Heart left ventricle (tissue), 16 donors: ENCODE results near the gene ZNF365. TPM values are rescaled to one million over a fixed set of nuclear protein-coding genes. Genes with fewer than 3 reads are reported as not detected.

ENCODE experiments used
- ATAC-seq, 4 donors: fragments of 200-7000 bp; cut with Tn5 transposase; one replicate each; pipeline ENCODE4 v1.9.1; 2020 to 2022; ENCODE audit warnings: moderate library complexity in 4 of 4, mild to moderate bottlenecking in 3 of 4, moderate number of reproducible peaks in 1 of 4
- DNase-seq, 5 donors: peaks; one replicate each; pipeline ENCODE4 v3.0.0-alpha.2; 2020
- H3K27ac ChIP-seq, 12 donors: fragments of 200-600 bp; sonication (generic) in 4 of 12; one replicate each; pipeline versions ENCODE4 v1.5.0 to v1.8.0; 2016 to 2022; ENCODE audit warnings: mild to moderate bottlenecking in 2 of 12
- H3K27me3 ChIP-seq, 9 donors: fragments of 200-600 bp; sonication (generic) in 2 of 9; one replicate each; pipeline versions ENCODE4 v1.5.1 to v1.8.0; 2016 to 2022; ENCODE audit warnings: mild to moderate bottlenecking in 3 of 9
- H3K36me3 ChIP-seq, 9 donors: fragments of 200-600 bp; sonication (generic) in 2 of 9; one replicate each; pipeline versions ENCODE4 v1.5.0 to v1.8.0; 2018 to 2022; ENCODE audit warnings: mild to moderate bottlenecking in 2 of 9
- H3K4me1 ChIP-seq, 12 donors: fragments of 200-600 bp; sonication (generic) in 4 of 12; one replicate each; pipeline versions ENCODE4 v1.5.0 to v1.8.0; 2016 to 2022; ENCODE audit warnings: mild to moderate bottlenecking in 3 of 12
- H3K4me3 ChIP-seq, 12 donors: fragments of 200-600 bp; sonication (generic) in 4 of 12; one replicate each; pipeline versions ENCODE4 v1.5.0 to v1.8.0; 2017 to 2022; ENCODE audit warnings: mild to moderate bottlenecking in 9 of 12, moderate library complexity in 4 of 12
- H3K9me3 ChIP-seq, 12 donors: fragments of 200-600 bp; sonication (generic) in 4 of 12; one replicate each; pipeline versions ENCODE4 v1.5.0 to v1.8.0; 2016 to 2022; ENCODE audit warnings: mild to moderate bottlenecking in 1 of 12
- CTCF ChIP-seq, 12 donors: fragments of 200-600 bp; sonication (generic) in 4 of 12; IDR thresholded peaks; one replicate each; pipeline versions ENCODE4 v1.5.0 to v1.8.0; 2018 to 2022; ENCODE audit warnings: antibody characterized with exemption in 12 of 12, mild to moderate bottlenecking in 5 of 12
- POLR2A ChIP-seq, 2 donors: fragments of 450-650 bp; IDR thresholded peaks; one replicate each; pipeline ENCODE4 v1.6.1; 2017; ENCODE audit warnings: antibody characterized with exemption in 2 of 2, mild to moderate bottlenecking in 2 of 2, moderate library complexity in 2 of 2
- WGBS, 4 donors: extraction: QIAGEN DNeasy Blood & Tissue Kit in 2 of 4; methylation state at CpG; one replicate each; pipeline versions ENCODE4 v1.1.5 to v1.1.7; 2013 to 2018; 5-methylcytosine and 5-hydroxymethylcytosine counted together
- intact Hi-C, 10 donors: fragments of 100-400 bp; cut with DNase I; formaldehyde crosslinking; loops; one replicate each; pipeline versions ENCODE4 v1.11.1 to v1.14.2; 2022
- polyA plus RNA-seq, 2 donors: library from polyadenylated mRNA; stranded (reverse); fragments of 200-250 nt; gene quantifications; one replicate each; pipeline ENCODE4 v1.2.3, GENCODE V29; 2013
- total RNA-seq, 9 donors: library from RNA; depleted of rRNA in 2 of 9; stranded (reverse); fragments of >200 nt in 2 of 9; fragmentation: NEBNext Ultra II Directional in 3 of 9; extraction: Animal tissue kit (Norgen Biotek cat#: 25700) in 3 of 9; gene quantifications; one replicate each; pipeline versions ENCODE4 v1.1.0 to v1.2.4, GENCODE V29; 2016 to 2023
- donor health status: ischemic (EF 13 %, LVEDD 7.1; RV severe dilation, severe dysfunction).
- donor health status: healthy with polysubstance abuse.
- donor health status: DM: no; HTN: yes; CAD: no.
- donor health status: DM: no; HTN: no; CAD: no.
- donor health status: ischemic (EF 25% LVEDD 6.9; RV normal size, moderate dysfunction).
- donor health status: ischemic (EF 25% LVEDD 5.7; RV mildly dilated, moderate dysfunction).
- donor health status: healthy.
- donor health status: DM: yes; HTN: yes; CAD: no.
- donor health status: ischemic (EF 35%, LVEDD 5.7; RV mildly dilated, moderate dysfunction).
- donor health status: nonischemic (EF 11% LVEDD 7.7; RV severe dilation, severe dysfunction).
- donor health status: DM: yes; HTN: yes; CAD: no.
- donor health status: PGD.
- donor health status: ischemic (EF 29% LVEDD 5.4; RV normal size, mild dysfunction).
- donor health status: nonischemic (EF 23%, LVEDD 6.1; RV moderate dilation, normal function).

ZNF365 gene
- total and polyA plus RNA-seq, 11 donors = 0.08 to 0.63 (median 0.27) TPM; not detected in 3

GRCh38 chr10:62446627-62447026, 72.5 kb downstream of the ZNF365 start:
- H3K27ac ChIP-seq = no peak overlapping the region
- no peaks in the 10 kb centered on the region for H3K27me3 ChIP-seq
- no peaks in the 10 kb centered on the region for H3K36me3 ChIP-seq
- TF ChIP-seq CTCF (IDR thresholded peaks at IDR 0.05) = no peak
- no peak for TF ChIP-seq POLR2A (IDR thresholded peaks at IDR 0.05)
- intact Hi-C loops = loop anchor here in 1 of 10 donors (10.0 kb wide), 1 partner anchor 128 kb away; no protein-coding TSS in a partner anchor
- WGBS, 4 donors = 70 to 74% (median 71%) methylated on average over 5 of the region's 5 CpGs
- H3K9me3 ChIP-seq = no peaks in the 10 kb centered on the region
- no peak for DNase-seq
- no peak overlapping the region for H3K4me3 ChIP-seq
- H3K4me1 ChIP-seq = peaks cover 0 to 6% (median 0%) of the 10 kb centered on the region in 12 donors
- no peak for ATAC-seq

GRCh38 chr10:62450912-62451610, 76.9 kb downstream of the ZNF365 start:
- H3K27ac ChIP-seq = peak overlapping the region in 1 of 12 donors; percentile 40
- no peaks in the 10 kb centered on the region for H3K36me3 ChIP-seq
- peaks cover 0 to 9% (median 0%) of the 10 kb centered on the region in 12 donors for H3K4me1 ChIP-seq
- TF ChIP-seq CTCF (IDR thresholded peaks at IDR 0.05) (no peak), POLR2A (IDR thresholded peaks at IDR 0.05) (no peak)
- peaks cover 0 to 4% (median 0%) of the 10 kb centered on the region in 12 donors for H3K9me3 ChIP-seq
- 51 to 58% (median 58%) methylated on average over 6 of the region's 6 CpGs for WGBS, 4 donors
- no peak for ATAC-seq
- intact Hi-C loops = no loop called here
- no peaks in the 10 kb centered on the region for H3K27me3 ChIP-seq
- no peak for DNase-seq
- H3K4me3 ChIP-seq = no peak overlapping the region

GRCh38 chr10:62451611-62451975, 77.4 kb downstream of the ZNF365 start:
- Histone ChIP-seq H3K4me3 (no peak overlapping the region), H3K27me3 (no peaks in the 10 kb centered on the region), H3K9me3 (peaks cover 0 to 4% (median 0%) of the 10 kb centered on the region in 12 donors), H3K27ac (no peak overlapping the region), H3K4me1 (peaks cover 0 to 13% (median 0%) of the 10 kb centered on the region in 12 donors), H3K36me3 (no peaks in the 10 kb centered on the region)
- no peak for TF ChIP-seq CTCF (IDR thresholded peaks at IDR 0.05)
- TF ChIP-seq POLR2A (IDR thresholded peaks at IDR 0.05) = no peak
- 73 to 79% (median 78%) methylated on average over 2 of the region's 2 CpGs for WGBS, 4 donors
- intact Hi-C loops = no loop called here
- no peak for DNase-seq
- no peak for ATAC-seq

Other genes starting within 250 kb of the ZNF365 start
- gene RTKN2, start 105.5 kb upstream of the ZNF365 start, total RNA-seq = under 1 TPM in 5 of 9 donors, not detected in 4; 0.04 to 0.14 (median 0.12) TPM
- gene RTKN2, start 105.5 kb upstream of the ZNF365 start, polyA plus RNA-seq = under 1 TPM in 1 of 2 donors, not detected in 1; 0.01 TPM